Fibroblast of peridontal ligament (primary cell): ENCODE results near the gene DVL3.
"Not testable (repeated sequence)": the region's sequence is repeated elsewhere in the genome, so short reads cannot be mapped to it uniquely, and the experiment has no call there.

ENCODE experiments used
- DNase-seq: peaks from one replicate; pipeline ENCODE4 v3.0.0-alpha.2; 2010; ENCODE audit errors: extremely low read depth

Gene DVL3

GRCh38 chr3:184155644-184156521, 706 bp downstream of the DVL3 start:
- DNase-seq: no peak

- peak; percentile 70 for DNase-seq
These were observed 1.4 kb downstream of the DVL3 start for GRCh38 chr3:184156522-184156955.

DNA sequence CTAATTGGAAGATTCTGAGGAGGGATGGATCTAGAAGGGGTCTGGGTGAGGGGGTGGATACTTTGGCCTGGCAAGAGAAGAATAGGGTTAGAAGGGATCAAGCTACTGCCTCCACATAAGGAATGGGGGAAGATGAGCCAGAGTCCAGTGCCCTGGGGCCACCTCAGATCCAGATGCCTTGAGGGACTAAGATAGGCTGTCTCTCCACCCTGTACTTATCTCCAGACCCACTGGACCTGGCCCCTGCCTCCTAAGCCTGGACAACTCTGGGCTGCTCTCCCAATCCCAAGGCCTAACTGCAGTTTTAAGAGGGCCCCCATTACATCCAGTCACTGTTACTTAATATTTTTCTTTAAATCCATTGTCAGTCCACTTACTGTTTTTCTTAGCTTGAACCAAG, 2.0 kb downstream of the DVL3 start:
- no peak for DNase-seq

DNA sequence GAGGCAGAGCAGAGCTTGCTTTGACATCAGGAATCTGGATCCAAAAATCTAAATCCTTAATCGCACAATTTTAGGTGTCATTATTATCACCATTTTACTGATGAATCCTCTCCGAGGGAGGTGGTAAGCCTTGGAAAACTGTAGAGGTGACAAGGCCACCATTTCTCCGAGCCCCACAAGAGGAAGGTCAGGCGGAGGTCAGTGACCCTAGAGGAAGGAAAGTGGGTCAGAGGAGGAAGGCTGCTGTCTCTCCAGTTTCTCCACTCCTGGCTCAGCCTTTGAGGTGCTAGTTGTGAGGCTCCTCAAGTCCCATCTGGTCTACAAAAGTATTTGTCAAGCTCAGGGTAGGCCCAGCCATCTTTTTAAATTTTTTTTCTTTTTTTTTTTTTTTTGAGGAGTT, 3.2 kb downstream of the DVL3 start:
- DNase-seq: no peak

- peak; percentile 56 for DNase-seq
These were observed 5.3 kb downstream of the DVL3 start for GRCh38 chr3:184160456-184160855.

- not testable (repeated sequence) for DNase-seq
These were observed 7.4 kb downstream of the DVL3 start for GRCh38 chr3:184162571-184163070.

DNA sequence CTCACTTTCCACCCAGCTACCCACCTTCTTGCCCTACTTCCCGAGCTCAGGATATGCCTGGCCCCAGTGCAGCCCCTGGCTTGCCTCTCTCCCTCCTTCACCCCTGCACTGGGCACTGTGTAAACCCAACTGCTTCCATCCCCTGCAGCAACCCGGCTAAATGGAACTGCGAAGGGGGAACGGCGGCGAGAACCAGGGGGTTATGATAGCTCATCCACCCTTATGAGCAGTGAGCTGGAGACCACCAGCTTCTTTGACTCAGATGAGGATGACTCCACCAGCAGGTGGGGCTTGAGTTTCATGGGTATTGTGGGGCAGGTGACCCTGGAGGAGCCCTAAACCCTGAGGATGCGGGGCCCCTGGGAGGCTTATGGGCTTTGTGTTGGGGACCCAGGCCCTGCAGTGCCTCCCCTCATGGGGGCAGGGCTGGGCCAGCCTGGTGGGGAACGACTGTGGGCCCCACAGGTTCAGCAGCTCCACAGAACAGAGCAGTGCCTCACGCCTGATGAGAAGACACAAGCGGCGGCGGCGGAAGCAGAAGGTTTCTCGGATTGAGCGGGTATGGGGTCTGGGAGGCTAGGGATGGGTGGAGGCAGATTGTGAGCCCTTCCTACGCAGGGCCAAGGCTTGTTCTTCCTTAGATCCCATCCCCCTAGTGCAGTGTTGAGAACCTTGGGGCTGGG, 9.6 kb downstream of the DVL3 start:
- DNase-seq: no peak

- DNase-seq: no peak
These were observed 10.4 kb downstream of the DVL3 start for GRCh38 chr3:184165543-184165942.

DNA sequence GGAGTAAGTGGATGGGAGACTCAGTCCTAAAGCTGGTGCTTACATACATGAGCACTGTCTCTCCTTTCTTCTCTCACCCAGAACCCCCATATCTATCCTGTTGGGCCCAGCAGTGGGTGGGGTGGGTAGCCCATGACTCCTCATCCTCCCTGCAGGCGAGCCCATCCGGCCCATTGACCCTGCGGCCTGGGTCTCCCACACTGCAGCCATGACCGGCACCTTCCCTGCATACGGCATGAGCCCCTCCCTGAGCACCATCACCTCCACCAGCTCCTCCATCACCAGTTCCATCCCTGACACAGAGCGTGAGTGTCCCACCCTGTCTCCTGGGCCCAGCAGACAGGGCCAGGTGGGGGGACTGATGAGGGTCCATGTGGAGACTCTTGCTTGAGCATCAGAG, 11.5 kb downstream of the DVL3 start:
- DNase-seq: no peak

DNA sequence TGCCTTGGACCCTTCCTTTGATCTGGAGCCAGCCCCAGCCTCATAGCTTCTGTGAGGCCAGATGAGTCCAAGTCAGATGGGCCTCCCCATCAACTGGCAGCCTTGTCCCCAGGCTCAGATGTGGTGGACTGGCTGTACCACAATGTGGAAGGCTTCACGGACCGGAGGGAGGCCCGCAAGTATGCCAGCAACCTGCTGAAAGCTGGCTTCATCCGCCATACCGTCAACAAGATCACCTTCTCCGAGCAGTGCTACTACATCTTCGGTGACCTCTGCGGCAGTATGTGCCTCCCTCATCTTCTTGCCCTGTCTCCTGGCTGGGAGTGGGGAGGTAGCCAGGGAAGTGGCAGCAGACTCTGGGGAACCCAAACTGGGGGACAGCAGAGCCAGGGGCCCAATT, 12.6 kb downstream of the DVL3 start:
- no peak for DNase-seq

DNA sequence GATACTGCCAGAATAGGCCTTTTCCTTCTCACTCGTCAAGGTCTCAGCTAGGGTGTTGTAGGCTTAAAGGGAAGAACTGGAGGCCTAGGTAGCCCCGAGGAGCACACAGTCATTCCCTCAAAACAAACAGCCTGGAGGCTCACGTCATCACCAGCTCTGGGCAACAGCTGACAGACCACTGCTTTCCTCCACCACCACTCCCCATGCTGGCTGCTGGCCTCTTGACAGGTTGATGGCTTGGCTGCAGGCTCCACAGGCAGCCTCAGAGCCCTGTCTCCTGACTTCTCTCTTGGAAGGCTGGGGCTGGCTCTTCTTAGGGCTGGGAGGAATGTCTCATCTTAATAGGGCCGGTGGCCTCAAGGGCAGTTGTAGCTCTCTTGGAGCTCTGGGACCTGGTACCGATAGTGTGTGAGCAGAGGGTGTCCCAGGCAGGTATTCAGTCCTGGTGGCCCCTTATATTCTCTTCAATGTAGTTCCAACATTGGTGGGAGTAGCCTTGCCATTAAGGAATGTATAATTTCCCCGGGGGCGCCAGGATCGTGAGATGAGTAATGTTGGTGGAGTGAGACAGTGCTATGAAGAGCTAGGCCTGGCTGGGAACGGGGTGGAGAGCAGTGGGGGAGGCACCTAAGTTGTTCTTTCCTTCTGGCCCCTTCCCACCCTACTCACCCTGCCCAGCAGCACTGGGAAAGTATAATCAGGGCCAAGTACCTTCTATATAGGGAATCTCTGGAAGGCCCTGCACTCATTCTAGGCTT, 13.4 kb downstream of the DVL3 start:
- peak; percentile 74 for DNase-seq

DNA sequence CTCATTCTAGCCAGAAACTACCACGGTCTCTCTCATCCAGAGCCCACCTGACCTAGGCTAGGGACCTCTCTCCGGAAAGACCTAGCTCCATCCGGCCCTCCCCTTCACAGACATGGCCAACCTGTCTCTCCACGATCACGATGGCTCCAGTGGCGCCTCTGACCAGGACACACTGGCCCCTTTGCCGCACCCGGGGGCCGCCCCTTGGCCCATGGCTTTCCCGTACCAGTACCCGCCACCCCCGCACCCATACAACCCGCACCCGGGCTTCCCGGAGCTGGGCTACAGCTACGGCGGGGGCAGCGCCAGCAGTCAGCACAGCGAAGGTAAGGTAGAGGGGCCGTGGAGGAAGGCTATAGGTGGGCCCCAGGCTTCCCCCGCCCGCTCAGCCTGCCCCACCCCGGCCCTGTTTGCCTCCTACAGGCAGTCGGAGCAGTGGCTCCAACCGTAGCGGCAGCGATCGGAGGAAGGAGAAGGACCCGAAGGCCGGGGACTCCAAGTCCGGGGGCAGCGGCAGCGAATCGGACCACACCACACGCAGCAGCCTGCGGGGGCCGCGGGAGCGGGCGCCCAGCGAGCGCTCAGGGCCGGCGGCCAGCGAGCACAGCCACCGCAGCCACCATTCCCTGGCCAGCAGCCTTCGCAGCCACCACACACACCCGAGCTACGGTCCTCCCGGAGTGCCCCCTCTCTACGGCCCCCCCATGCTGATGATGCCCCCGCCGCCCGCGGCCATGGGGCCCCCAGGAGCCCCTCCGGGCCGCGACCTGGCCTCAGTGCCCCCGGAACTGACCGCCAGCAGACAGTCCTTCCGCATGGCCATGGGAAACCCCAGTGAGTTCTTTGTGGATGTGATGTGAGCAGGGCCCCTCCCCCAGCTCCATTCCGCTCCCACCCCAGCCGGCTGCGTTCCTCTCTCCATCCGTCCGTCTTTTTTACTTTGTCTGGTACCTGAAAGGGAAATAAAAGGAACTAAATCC, 15.0 kb downstream of the DVL3 start:
- no peak for DNase-seq

DNA sequence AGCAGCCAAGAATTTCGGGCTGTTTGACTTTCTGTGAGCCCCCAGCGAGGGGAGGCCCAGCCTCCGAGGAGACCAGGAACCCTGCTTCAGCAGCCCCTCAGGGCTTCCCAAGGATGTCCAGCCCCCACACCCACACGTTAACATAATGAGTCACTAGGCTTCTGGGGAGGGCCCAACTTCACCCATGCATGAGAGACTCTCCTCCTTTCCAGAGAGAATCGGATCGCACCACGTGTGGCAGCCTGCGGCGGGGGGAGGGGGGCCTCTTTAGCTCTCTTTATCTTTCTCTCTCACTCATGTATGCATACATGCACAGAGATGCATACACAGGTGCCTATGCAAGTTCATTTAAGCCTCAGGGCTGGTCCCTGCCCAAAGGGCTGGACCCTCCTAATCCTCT, 16.4 kb downstream of the DVL3 start:
- DNase-seq: peak; percentile 65

DNA sequence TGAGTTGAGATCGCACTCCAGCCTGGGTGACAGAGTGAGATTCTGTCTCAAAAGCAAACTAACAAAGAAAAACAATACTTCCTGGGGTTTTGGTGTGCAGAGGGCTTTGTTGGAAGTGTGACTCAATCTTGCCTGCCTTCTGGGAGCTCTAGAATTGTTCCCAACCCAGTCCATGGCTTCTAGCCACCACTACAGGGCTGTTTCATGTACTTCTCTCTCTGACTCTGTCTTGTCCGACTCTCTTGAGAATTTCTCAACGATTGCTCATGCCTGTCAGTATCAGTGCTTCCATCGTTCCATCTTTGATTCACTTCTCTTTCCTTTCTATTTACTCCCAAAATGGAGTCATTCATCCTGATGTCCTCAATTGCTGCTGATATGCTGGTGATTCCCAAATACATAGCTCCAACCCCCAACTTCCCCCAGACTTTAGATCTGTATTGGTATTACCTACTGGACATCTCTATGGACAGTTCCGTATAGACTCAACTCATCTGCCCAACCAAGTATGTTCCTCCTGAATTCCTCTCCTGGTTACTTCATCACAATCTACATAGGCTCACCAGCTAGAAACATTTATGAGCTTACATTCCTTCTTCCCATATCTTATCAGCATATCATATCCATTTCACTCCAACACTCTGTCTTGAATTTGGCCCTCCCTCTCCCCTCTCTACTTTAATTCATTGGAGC, 17.6 kb downstream of the DVL3 start:
- DNase-seq: peak; percentile 78

- DNase-seq: no peak
These were observed 18.2 kb downstream of the DVL3 start for GRCh38 chr3:184173374-184173722.

- DNase-seq: no peak
These were observed 19.1 kb downstream of the DVL3 start for GRCh38 chr3:184174284-184174645.

DNA sequence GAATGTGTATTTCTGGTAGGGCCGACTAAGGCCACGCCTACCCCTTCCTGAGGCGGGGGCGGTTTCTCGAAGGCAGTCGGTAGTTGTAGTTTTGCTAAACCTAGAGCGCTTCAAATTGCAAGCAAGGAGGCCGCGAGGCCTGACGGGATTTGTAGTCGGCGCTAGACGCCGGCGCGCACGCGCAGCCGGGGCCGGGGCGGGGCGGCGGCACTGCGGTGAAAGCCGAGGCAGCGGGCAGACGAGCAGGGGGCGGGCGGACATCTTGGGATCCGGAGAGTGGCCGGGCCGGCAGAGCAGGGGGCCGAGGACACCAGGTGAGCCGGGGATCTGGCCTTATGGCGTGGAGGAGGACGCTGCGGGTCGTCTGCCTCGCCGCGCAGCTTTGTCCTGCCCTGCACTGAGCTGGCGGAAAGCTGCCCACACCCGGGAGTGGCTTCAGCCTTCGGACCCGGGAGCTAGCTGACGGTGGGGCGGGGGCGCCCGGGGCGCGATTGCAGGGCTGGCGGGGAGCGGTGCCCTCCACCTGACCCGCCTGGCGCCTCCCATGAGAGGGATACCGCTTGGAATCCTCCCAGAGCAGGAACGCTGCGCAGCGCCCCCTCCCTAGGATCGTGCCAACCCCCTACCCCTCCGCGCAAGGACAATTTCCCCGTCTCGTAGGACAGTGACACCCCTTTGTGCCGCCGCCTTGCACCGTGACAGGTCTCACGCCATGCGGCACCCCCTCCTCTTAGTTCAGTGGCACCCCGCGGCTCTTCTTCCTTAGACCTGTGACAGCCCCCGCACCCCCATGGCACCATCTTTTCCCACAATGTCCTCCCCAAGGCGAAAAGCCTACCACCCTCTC, 19.7 kb downstream of the DVL3 start, which contains the start of gene AP2M1:
AP2M1 (plus strand) TSS at position 210 of the 847 bp plus-strand sequence. CDS start 2,139 bp downstream, outside the sequence.
- peak; percentile 99 for DNase-seq

DNA sequence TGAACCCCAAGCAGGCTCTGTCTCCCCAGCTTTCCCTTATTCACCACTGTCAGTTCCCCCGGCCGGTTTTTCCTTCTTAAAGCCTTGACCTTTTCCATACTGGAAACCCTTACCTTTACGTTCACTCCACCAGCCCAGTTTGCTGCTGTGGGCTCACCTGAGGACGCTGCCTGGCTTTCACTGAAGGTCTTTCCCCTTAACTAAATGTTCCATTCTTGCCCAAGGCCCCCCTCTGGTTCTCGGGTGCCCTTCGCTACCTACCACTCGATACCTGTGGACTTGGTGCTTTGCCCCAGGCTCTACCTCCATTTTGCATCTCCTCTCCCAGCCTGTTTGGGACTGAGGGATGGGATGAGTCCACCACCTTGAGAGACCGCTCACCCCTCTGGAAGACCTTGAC, 20.3 kb downstream of the DVL3 start:
- DNase-seq: no peak

DNA sequence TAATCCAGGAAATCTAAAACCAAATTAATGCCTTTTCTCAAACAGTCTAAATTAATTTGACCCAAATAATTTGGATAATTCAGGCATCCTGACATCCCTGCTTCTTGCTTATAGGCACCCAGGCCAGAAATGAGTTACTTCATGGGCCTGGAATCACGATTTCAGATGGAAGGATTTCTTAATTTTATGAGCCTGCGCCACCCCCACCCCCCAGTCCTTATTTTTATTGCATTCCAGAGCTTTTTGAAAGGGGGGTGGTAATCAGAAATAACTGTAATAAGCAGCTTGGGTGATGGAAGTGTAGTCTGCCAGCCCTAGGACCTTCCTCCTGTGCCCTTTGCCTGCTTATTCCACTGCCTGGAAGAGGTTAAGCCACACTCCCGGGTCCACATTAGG, 20.8 kb downstream of the DVL3 start:
- DNase-seq: no peak
